ENCODE measurements around the gene BRICD5.

DNA sequence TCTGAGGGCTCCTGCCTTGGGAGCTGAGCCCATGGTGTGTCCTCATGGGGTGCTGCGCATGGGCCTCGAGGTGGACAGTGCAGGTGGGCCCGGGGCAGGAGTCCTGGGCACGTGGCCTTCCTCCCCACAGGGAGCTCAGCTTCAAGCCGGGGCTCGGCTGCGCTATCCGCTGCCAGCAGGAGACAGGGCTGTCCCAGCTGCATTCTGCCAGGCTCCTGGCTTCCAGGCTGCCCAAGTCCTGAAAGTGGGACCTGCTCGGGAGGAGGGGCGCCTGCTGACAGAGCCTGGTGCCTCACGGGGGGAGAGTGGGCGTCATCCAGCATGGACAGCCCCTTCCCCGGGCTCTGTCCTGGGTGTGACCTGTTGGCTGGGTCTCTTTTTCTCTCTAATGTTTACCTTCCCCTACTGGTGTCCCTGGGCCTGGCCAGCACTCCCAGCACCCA lies 48.0 kb downstream of the BRICD5 start:
- TF ChIP-seq, protein P1, sequence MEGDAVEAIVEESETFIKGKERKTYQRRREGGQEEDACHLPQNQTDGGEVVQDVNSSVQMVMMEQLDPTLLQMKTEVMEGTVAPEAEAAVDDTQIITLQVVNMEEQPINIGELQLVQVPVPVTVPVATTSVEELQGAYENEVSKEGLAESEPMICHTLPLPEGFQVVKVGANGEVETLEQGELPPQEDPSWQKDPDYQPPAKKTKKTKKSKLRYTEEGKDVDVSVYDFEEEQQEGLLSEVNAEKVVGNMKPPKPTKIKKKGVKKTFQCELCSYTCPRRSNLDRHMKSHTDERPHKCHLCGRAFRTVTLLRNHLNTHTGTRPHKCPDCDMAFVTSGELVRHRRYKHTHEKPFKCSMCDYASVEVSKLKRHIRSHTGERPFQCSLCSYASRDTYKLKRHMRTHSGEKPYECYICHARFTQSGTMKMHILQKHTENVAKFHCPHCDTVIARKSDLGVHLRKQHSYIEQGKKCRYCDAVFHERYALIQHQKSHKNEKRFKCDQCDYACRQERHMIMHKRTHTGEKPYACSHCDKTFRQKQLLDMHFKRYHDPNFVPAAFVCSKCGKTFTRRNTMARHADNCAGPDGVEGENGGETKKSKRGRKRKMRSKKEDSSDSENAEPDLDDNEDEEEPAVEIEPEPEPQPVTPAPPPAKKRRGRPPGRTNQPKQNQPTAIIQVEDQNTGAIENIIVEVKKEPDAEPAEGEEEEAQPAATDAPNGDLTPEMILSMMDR (conservative IDR thresholded peaks at IDR 0.05), result no peak
- no peak for TF ChIP-seq EZH2 (IDR thresholded peaks at IDR 0.05; ENCODE audit: low read depth)

All from PC-9 (cell line).